Kidney (tissue), 14 donors: ENCODE measurements around the gene EPHB1. TPM values are rescaled to one million over a fixed set of nuclear protein-coding genes. Genes with fewer than 3 reads are reported as not detected.

ENCODE experiments used
- DNase-seq, 5 donors: peaks; one replicate each; pipeline ENCODE4 v3.0.0-alpha.2; 2013 to 2020
- FAIRE-seq: peaks from 2 replicates; lab custom pipeline; 2012; peaks lifted over from hg19 to GRCh38; lab: Jason Lieb, UNC
- H3K27ac ChIP-seq, 2 donors: one replicate each; pipeline ENCODE4 v1.7.0; 2013; ENCODE audit warnings: low read depth in 2 of 2, low read length in 2 of 2, inconsistent platforms in 1 of 2
- H3K27me3 ChIP-seq: one replicate; pipeline ENCODE4 v1.7.1; 2013; ENCODE audit warnings: low read length, inconsistent platforms; ENCODE audit not compliant: control insufficient read depth, insufficient read depth
- H3K36me3 ChIP-seq, 3 donors: one replicate each; pipeline versions ENCODE4 v1.7.0 to v1.7.1; 2013; ENCODE audit warnings: low read length in 3 of 3, control low read depth in 1 of 3, inconsistent platforms in 1 of 3; ENCODE audit not compliant: insufficient read depth in 3 of 3, control insufficient read depth in 2 of 3
- H3K4me1 ChIP-seq, 3 donors: one replicate each; pipeline versions ENCODE4 v1.7.0 to v1.7.1; 2013; ENCODE audit warnings: low read length in 3 of 3, inconsistent platforms in 1 of 3, low read depth in 1 of 3; ENCODE audit not compliant: control insufficient read depth in 2 of 3, insufficient read depth in 2 of 3
- H3K4me3 ChIP-seq, 3 donors: one replicate each; pipeline versions ENCODE4 v1.7.0 to v1.8.1; 2013; ENCODE audit warnings: low read length in 3 of 3, control low read depth in 1 of 3, inconsistent platforms in 1 of 3
- H3K9ac ChIP-seq, 3 donors: one replicate each; pipeline versions ENCODE4 v1.7.0 to v1.7.1; 2013; ENCODE audit warnings: low read length in 3 of 3, control low read depth in 1 of 3, inconsistent platforms in 1 of 3
- H3K9me3 ChIP-seq, 3 donors: one replicate each; pipeline versions ENCODE4 v1.7.0 to v1.7.1; 2013; ENCODE audit warnings: low read length in 3 of 3, control low read depth in 1 of 3, inconsistent platforms in 1 of 3; ENCODE audit not compliant: control insufficient read depth in 2 of 3, insufficient read depth in 1 of 3
- CTCF ChIP-seq: IDR thresholded peaks from 3 replicates; pipeline ENCODE4 v1.5.1; 2012; ENCODE audit warnings: mild to moderate bottlenecking, moderate library complexity, borderline replicate concordance; ENCODE audit not compliant: insufficient read depth; ENCODE audit errors: extremely low read depth
- intact Hi-C: fragments of 100-400 bp; cut with DNase I; formaldehyde crosslinking; loops from one replicate; pipeline ENCODE4 v1.11.1; 2022
- polyA plus RNA-seq: library from polyadenylated mRNA; stranded (reverse); fragments of 350-450 nt; fragmentation: Illumina TruSeq; extraction: RNeasy Lipid Tissue Mini Kit (QIAGEN cat#74804); gene quantifications from one replicate; pipeline ENCODE4 v1.2.3, GENCODE V29; 2014; ENCODE audit warnings: low read depth, low replicate concordance; ENCODE audit not compliant: insufficient read depth
- total RNA-seq: library from RNA; stranded (reverse); fragmentation: NEBNext Ultra II Directional; extraction: Animal tissue kit (Norgen Biotek cat#: 25700); gene quantifications from one replicate; pipeline ENCODE4 v1.2.1, GENCODE V29; 2021
- donor health status: control.
- donor health status: control.
- donor health status: control.
- donor health status: control.
- donor health status: control.
- donor health status: DM: yes; HTN: yes; CAD: no.
- donor health status: Normal renal cell carcinoma (clear cell type).

The EPHB1 gene
- total and polyA plus RNA-seq, 2 donors from 2014 or later, result 0.39 to 3.2 TPM

GRCh38 chr3:135258916-135259315, 463.9 kb downstream of the EPHB1 start:
- Histone ChIP-seq H3K27me3 (no peaks in the 10 kb centered on the region), H3K9me3 (no peaks in the 10 kb centered on the region), H3K9ac (no peak overlapping the region), H3K27ac (no peak overlapping the region), H3K36me3 (no peaks in the 10 kb centered on the region), H3K4me3 (no peak overlapping the region), H3K4me1 (no peaks in the 10 kb centered on the region)
- no peak for DNase-seq
- intact Hi-C loops, result no loop called here
- no peak for FAIRE-seq
- TF ChIP-seq CTCF, result no peak

GRCh38 chr3:135260025-135260424, 465.0 kb downstream of the EPHB1 start:
- DNase-seq, result no peak
- no peak for FAIRE-seq
- Histone ChIP-seq H3K9ac (no peak overlapping the region), H3K27me3 (no peaks in the 10 kb centered on the region), H3K27ac (no peak overlapping the region), H3K36me3 (no peaks in the 10 kb centered on the region), H3K9me3 (no peaks in the 10 kb centered on the region), H3K4me3 (no peak overlapping the region), H3K4me1 (no peaks in the 10 kb centered on the region)
- no peak for TF ChIP-seq CTCF
- intact Hi-C loops, result no loop called here

GRCh38 chr3:135261214-135261775, 466.2 kb downstream of the EPHB1 start:
- no peak for DNase-seq
- TF ChIP-seq CTCF, result no peak
- intact Hi-C loops, result no loop called here
- Histone ChIP-seq H3K4me3 (no peak overlapping the region), H3K9me3 (no peaks in the 10 kb centered on the region), H3K27me3 (no peaks in the 10 kb centered on the region), H3K36me3 (no peaks in the 10 kb centered on the region), H3K4me1 (no peaks in the 10 kb centered on the region), H3K9ac (no peak overlapping the region), H3K27ac (no peak overlapping the region)
- FAIRE-seq, result no peak

GRCh38 chr3:135261916-135262315, 466.9 kb downstream of the EPHB1 start:
- no peak for TF ChIP-seq CTCF
- no peak for FAIRE-seq

More at GRCh38 chr3:135261916-135262315, 466.9 kb downstream of the EPHB1 start:
- H3K27ac ChIP-seq, result no peak overlapping the region
- H3K4me3 ChIP-seq, result no peak overlapping the region
- no peak overlapping the region for H3K9ac ChIP-seq
- no peaks in the 10 kb centered on the region for H3K9me3 ChIP-seq
- H3K36me3 ChIP-seq, result no peaks in the 10 kb centered on the region
- no peak for DNase-seq
- H3K4me1 ChIP-seq, result no peaks in the 10 kb centered on the region
- H3K27me3 ChIP-seq, result no peaks in the 10 kb centered on the region
- intact Hi-C loops, result no loop called here
